ENCODE data around the gene FILIP1L.

The FILIP1L gene

DNA sequence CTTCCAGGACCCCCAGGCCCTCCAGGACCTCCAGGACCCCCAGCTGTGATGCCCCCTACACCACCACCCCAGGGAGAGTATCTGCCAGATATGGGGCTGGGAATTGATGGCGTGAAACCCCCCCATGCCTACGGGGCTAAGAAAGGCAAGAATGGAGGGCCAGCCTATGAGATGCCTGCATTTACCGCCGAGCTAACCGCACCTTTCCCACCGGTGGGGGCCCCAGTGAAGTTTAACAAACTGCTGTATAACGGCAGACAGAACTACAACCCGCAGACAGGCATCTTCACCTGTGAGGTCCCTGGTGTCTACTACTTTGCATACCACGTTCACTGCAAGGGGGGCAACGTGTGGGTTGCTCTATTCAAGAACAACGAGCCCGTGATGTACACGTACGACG lies 318.7 kb downstream of the FILIP1L start:
- TF ChIP-seq FOXM1 (IDR thresholded peaks at IDR 0.05; ENCODE audit: borderline replicate concordance, low read depth) (no peak), CEBPB (IDR thresholded peaks at IDR 0.05) (no peak), TCF12 (IDR thresholded peaks at IDR 0.05; ENCODE audit: low read depth) (no peak), MAX (IDR thresholded peaks at IDR 0.05) (no peak), RAD21 (IDR thresholded peaks at IDR 0.05; ENCODE audit: low read depth) (no peak), TAF1 (IDR thresholded peaks at IDR 0.05; ENCODE audit: low read depth) (no peak), YY1 (IDR thresholded peaks at IDR 0.05; ENCODE audit: low read depth) (no peak), EGR1 (IDR thresholded peaks at IDR 0.05) (no peak), ZBTB7A (IDR thresholded peaks at IDR 0.05; ENCODE audit: low read depth) (no peak), CREB1 (IDR thresholded peaks at IDR 0.05; ENCODE audit: low read depth) (no peak), TEAD4 (IDR thresholded peaks at IDR 0.05) (no peak), REST (IDR thresholded peaks at IDR 0.05; ENCODE audit: low read depth) (no peak), EP300 (IDR thresholded peaks at IDR 0.05; ENCODE audit: borderline replicate concordance) (no peak), NFIC (IDR thresholded peaks at IDR 0.05) (no peak)
- TF ChIP-seq, protein P1, sequence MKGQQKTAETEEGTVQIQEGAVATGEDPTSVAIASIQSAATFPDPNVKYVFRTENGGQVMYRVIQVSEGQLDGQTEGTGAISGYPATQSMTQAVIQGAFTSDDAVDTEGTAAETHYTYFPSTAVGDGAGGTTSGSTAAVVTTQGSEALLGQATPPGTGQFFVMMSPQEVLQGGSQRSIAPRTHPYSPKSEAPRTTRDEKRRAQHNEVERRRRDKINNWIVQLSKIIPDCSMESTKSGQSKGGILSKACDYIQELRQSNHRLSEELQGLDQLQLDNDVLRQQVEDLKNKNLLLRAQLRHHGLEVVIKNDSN (IDR thresholded peaks at IDR 0.05) = no peak

- TF ChIP-seq TAF1 (IDR thresholded peaks at IDR 0.05; ENCODE audit: low read depth) (no peak), TEAD4 (IDR thresholded peaks at IDR 0.05) (no peak), MAX (IDR thresholded peaks at IDR 0.05) (no peak), REST (IDR thresholded peaks at IDR 0.05; ENCODE audit: low read depth) (no peak), FOXM1 (IDR thresholded peaks at IDR 0.05; ENCODE audit: borderline replicate concordance, low read depth) (no peak), TCF12 (IDR thresholded peaks at IDR 0.05; ENCODE audit: low read depth) (no peak), NFIC (IDR thresholded peaks at IDR 0.05) (no peak), CREB1 (IDR thresholded peaks at IDR 0.05; ENCODE audit: low read depth) (no peak), CEBPB (IDR thresholded peaks at IDR 0.05) (no peak), EGR1 (IDR thresholded peaks at IDR 0.05) (no peak), EP300 (IDR thresholded peaks at IDR 0.05; ENCODE audit: borderline replicate concordance) (no peak), YY1 (IDR thresholded peaks at IDR 0.05; ENCODE audit: low read depth) (no peak), ZBTB7A (IDR thresholded peaks at IDR 0.05; ENCODE audit: low read depth) (no peak), RAD21 (IDR thresholded peaks at IDR 0.05; ENCODE audit: low read depth) (no peak)
- TF ChIP-seq, protein P1 (IDR thresholded peaks at IDR 0.05) = no peak
Measured at GRCh38 chr3:99794485-99794884, 319.8 kb downstream of the FILIP1L start.

DNA sequence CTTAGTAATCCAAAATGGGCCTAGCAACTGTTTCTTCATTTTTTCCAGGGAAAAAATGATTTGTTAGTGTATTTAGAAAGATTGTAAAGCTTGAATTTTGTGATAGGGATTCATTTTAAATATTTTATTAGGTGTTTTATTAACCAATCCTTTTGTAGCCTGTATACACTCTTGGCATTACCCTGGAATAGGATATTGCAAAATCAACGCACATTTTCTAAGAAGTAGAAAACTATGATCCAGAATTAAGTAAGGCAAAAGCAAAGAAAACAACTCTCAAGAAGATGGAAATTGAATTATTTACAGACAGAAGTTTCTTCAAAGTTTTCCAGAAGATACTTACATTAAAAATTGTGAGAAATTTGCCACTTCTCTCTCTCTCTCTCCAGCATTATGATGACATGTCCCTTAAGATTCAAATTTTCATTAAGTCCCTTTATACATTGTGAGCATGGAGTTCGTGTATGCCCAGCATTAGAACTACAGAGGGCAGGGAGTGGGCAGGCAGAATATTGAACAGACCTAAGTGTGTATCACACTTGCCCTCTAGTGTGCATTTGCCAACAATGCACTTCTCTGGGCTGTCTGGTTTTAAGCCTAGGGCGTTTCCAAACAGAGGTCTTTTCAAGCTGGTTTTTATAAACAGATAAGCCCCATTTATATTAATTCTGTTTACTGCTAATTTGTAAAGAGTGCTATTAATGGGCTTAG lies 325.1 kb downstream of the FILIP1L start:
- TF ChIP-seq EGR1 (IDR thresholded peaks at IDR 0.05) = no peak
- TF ChIP-seq RAD21 (IDR thresholded peaks at IDR 0.05; ENCODE audit: low read depth) = peak; percentile 75
